Measurements from ENCODE around the gene SPNS2. TPM values are rescaled to one million over a fixed set of nuclear protein-coding genes. Genes with fewer than 3 reads are reported as not detected.
A peak's percentile ranks its signal among the peaks of the same experiment; 100 is the strongest.

Gene SPNS2
- total RNA-seq, 1 donor, result 0.43 TPM

DNA sequence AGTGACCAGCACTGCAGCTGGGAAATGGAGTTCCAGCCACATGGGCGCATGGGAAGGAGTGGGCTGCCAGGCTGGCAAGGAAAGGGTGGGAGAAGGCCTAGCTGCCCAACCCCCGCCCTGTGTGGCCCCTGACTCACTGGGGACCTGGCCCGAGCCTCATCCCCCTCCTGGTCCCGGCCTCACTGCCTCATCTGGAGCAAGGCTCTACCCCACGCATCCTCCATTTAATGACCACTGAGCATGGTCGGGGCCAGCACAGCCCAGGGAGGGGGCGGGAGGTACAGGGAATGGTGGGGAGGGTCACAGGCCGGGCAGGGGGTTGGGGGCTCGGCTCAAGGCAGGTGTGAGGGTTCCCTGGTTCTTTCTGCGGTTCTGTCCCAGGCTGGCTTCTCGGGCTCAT is 16.1 kb downstream of the SPNS2 start:
- no peak for TF ChIP-seq CTCF (IDR thresholded peaks at IDR 0.05; ENCODE audit: insufficient read depth, low read depth, low read length)
- DNase-seq (ENCODE audit: low read depth), result no peak
- H3K4me3 ChIP-seq (ENCODE audit: low read depth, low read length), result no peak overlapping the region

DNA sequence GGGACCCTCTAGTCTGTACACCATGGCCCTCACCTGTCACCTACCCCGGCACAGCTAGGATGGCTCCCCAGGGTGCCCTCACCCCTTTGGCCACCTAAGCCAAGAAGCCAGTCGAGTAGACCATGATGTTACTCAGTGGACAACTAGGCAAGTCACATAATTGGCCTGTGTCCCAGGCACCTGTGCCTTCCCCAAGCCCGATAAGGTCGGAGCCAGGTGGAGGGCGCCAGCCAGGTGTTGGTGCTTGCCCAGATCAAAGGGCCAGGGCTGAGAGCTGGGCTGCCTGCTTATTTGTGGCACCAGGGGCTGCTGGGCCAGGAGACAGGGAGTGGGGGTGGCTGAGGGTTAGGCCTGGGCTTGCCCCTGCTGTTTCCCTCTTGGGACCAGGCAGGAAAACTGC is 16.8 kb downstream of the SPNS2 start:
- DNase-seq (ENCODE audit: low read depth), result no peak
- no peak for TF ChIP-seq CTCF (IDR thresholded peaks at IDR 0.05; ENCODE audit: insufficient read depth, low read depth, low read length)
- no peak overlapping the region for H3K4me3 ChIP-seq (ENCODE audit: low read depth, low read length)

DNA sequence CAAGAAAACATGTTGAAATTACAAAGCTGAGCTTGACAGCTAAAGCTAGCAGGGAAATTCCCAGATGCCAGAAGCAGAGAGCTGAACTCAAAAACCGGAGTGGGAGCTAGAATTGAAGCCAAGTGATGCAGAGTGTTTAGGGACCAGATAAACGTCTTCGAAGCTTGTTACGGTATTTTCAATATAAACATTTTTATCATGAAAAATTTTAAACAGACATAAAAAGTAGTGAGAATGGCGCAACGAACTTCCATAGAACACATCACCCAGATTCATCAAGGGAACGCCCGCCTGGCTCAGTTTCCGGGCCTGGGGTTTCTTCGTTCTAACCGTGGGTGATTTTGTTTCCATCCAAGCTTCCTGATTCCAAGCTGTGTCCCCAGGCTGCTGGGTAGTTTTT is 18.1 kb downstream of the SPNS2 start:
- peak; percentile 91 for DNase-seq (ENCODE audit: low read depth)
- H3K4me3 ChIP-seq (ENCODE audit: low read depth, low read length), result no peak overlapping the region
- no peak for TF ChIP-seq CTCF (IDR thresholded peaks at IDR 0.05; ENCODE audit: insufficient read depth, low read depth, low read length)

- no peak for TF ChIP-seq CTCF (IDR thresholded peaks at IDR 0.05; ENCODE audit: insufficient read depth, low read depth, low read length)
- no peak for DNase-seq (ENCODE audit: low read depth)
These were observed 20.2 kb downstream of the SPNS2 start for GRCh38 chr17:4518901-4519300.

DNA sequence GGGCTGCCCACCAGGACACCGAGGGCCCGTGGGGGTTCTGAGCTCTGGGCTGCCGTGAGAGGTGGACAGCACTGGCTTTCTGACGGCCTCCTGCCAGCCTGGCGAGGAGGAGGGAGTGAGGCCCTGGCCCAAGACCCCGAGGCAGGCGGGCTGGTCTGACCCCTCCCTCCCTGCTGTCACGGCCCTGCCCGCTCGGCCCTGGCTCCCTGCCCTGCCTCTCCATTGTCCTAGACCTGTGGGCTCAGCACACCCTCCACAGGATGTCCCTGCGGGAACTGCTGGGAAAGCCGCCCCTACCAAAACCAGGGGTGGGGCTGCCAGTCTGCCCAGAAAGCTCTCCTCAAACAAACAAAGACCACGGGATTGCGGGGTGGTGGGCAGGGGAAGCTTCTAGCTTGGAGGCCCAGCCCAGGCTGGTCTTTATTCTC is 20.7 kb downstream of the SPNS2 start:
- no peak overlapping the region for H3K4me3 ChIP-seq (ENCODE audit: low read depth, low read length)
- no peak for DNase-seq (ENCODE audit: low read depth)
- TF ChIP-seq CTCF (IDR thresholded peaks at IDR 0.05; ENCODE audit: insufficient read depth, low read depth, low read length), result no peak

More at GRCh38 chr17:4518901-4519300, 20.2 kb downstream of the SPNS2 start:
- no peak overlapping the region for H3K4me3 ChIP-seq (ENCODE audit: low read depth, low read length)

- peak; percentile 21 for DNase-seq (ENCODE audit: low read depth)
- TF ChIP-seq CTCF (IDR thresholded peaks at IDR 0.05; ENCODE audit: insufficient read depth, low read depth, low read length), result no peak
- H3K4me3 ChIP-seq (ENCODE audit: low read depth, low read length), result no peak overlapping the region
These were observed 21.6 kb downstream of the SPNS2 start for GRCh38 chr17:4520060-4520893.
